ENCODE data around the gene ZNF155. TPM values are rescaled to one million over a fixed set of nuclear protein-coding genes. Genes with fewer than 3 reads are reported as not detected.

The ZNF155 gene
- total RNA-seq, 1 experiment from 2014 or later = 4.2 TPM

GRCh38 chr19:44019498-44019897 lies 35.5 kb downstream of the ZNF155 start:
- DNase-seq (ENCODE audit: unreplicated experiment) = no peak
- Mint-ChIP-seq H3K36me3 (ENCODE audit: insufficient read depth, unreplicated experiment) (no peaks in the 10 kb centered on the region), H3K4me1 (ENCODE audit: insufficient read depth, unreplicated experiment) (no peaks in the 10 kb centered on the region)

GRCh38 chr19:44021221-44021620 lies 37.2 kb downstream of the ZNF155 start:
- H3K9me3 Mint-ChIP-seq (ENCODE audit: unreplicated experiment) = peaks cover 22% of the 10 kb centered on the region
- H3K27ac Mint-ChIP-seq (ENCODE audit: low read depth, unreplicated experiment) = no peak overlapping the region
- POLR2A ChIA-PET = interaction anchor here (0.6 kb wide), 1 partner anchor 74 kb away, joined by 3 read pairs; no protein-coding TSS in a partner anchor
- no peak for DNase-seq (ENCODE audit: unreplicated experiment)
- no peaks in the 10 kb centered on the region for H3K36me3 Mint-ChIP-seq (ENCODE audit: insufficient read depth, unreplicated experiment)
- intact Hi-C loops (cut with micrococcal nuclease) = no loop called here
- no TSS peak for BruUV-seq (replicated peaks)
- CTCF ChIA-PET = no interaction called here
- no peaks in the 10 kb centered on the region for H3K4me1 Mint-ChIP-seq (ENCODE audit: insufficient read depth, unreplicated experiment)
- no peak for TF ChIP-seq CTCF (IDR thresholded peaks at IDR 0.05; ENCODE audit: unreplicated experiment)
- no peak overlapping the region for H3K4me3 Mint-ChIP-seq (ENCODE audit: unreplicated experiment)
- no peaks in the 10 kb centered on the region for H3K27me3 Mint-ChIP-seq (ENCODE audit: insufficient read depth, unreplicated experiment)

More at GRCh38 chr19:44019498-44019897, 35.5 kb downstream of the ZNF155 start:
- Mint-ChIP-seq H3K27me3 (ENCODE audit: insufficient read depth, unreplicated experiment) (no peaks in the 10 kb centered on the region), H3K9me3 (ENCODE audit: unreplicated experiment) (peaks cover 20% of the 10 kb centered on the region), H3K27ac (ENCODE audit: low read depth, unreplicated experiment) (no peak overlapping the region), H3K4me3 (ENCODE audit: unreplicated experiment) (no peak overlapping the region)
- ChIA-PET POLR2A (no interaction called here), CTCF (interaction anchor here (0.5 kb wide), 1 partner anchor 68 kb away, joined by 3 read pairs; no protein-coding TSS in a partner anchor)
- no peak for TF ChIP-seq CTCF (IDR thresholded peaks at IDR 0.05; ENCODE audit: unreplicated experiment)
- intact Hi-C loops (cut with micrococcal nuclease) = no loop called here
- BruUV-seq (replicated peaks) = no TSS peak

GRCh38 chr19:44024900-44025216 lies 40.9 kb downstream of the ZNF155 start:
- ChIA-PET POLR2A (interaction anchor here (0.8 to 2.0 kb wide), 4 partner anchors 10 to 140 kb away, joined by 3 to 9 read pairs (median 5); partner anchors contain the start of gene ZNF226), CTCF (no interaction called here)
- Mint-ChIP-seq H3K27ac (ENCODE audit: low read depth, unreplicated experiment) (peak overlapping the region; percentile 84), H3K4me1 (ENCODE audit: insufficient read depth, unreplicated experiment) (no peaks in the 10 kb centered on the region), H3K36me3 (ENCODE audit: insufficient read depth, unreplicated experiment) (peaks cover 18% of the 10 kb centered on the region), H3K27me3 (ENCODE audit: insufficient read depth, unreplicated experiment) (no peaks in the 10 kb centered on the region), H3K9me3 (ENCODE audit: unreplicated experiment) (peaks cover 31% of the 10 kb centered on the region), H3K4me3 (ENCODE audit: unreplicated experiment) (peak overlapping the region; percentile 95)
- intact Hi-C loops (cut with micrococcal nuclease) = no loop called here
- no peak for DNase-seq (ENCODE audit: unreplicated experiment)
- no TSS peak for BruUV-seq (replicated peaks)
- TF ChIP-seq CTCF (IDR thresholded peaks at IDR 0.05; ENCODE audit: unreplicated experiment) = no peak

GRCh38 chr19:44025217-44025936 lies 41.4 kb downstream of the ZNF155 start, which contains the start of gene ZNF222:
Gene ZNF222 (plus strand): TSS chr19:44025379. CDS start chr19:44025437, 58 bp downstream.
- ChIA-PET POLR2A (interaction anchor here (0.5 to 2.0 kb wide), 8 partner anchors 9 to 1607 kb away, joined by 3 to 9 read pairs (median 4); partner anchors contain the start of gene ZNF226), CTCF (no interaction called here)
- H3K27ac Mint-ChIP-seq (ENCODE audit: low read depth, unreplicated experiment) = peak within 1 kb of the TSS; percentile 84
- H3K9me3 Mint-ChIP-seq (ENCODE audit: unreplicated experiment) = peaks cover 31% of the 10 kb centered on the region
- H3K36me3 Mint-ChIP-seq (ENCODE audit: insufficient read depth, unreplicated experiment) = peaks cover 21% of the 10 kb centered on the region
- H3K27me3 Mint-ChIP-seq (ENCODE audit: insufficient read depth, unreplicated experiment) = no peaks in the 10 kb centered on the region
- BruUV-seq (replicated peaks) = TSS peak; percentile 70
- peak; percentile 63 for DNase-seq (ENCODE audit: unreplicated experiment)
- intact Hi-C loops (cut with micrococcal nuclease) = no loop called here
- H3K4me3 Mint-ChIP-seq (ENCODE audit: unreplicated experiment) = peak within 1 kb of the TSS; percentile 95
- H3K4me1 Mint-ChIP-seq (ENCODE audit: insufficient read depth, unreplicated experiment) = no peaks in the 10 kb centered on the region
- no peak for TF ChIP-seq CTCF (IDR thresholded peaks at IDR 0.05; ENCODE audit: unreplicated experiment)

All from MCF 10A (cell line).